ENCODE measurements around the gene CFAP54. TPM values are rescaled to one million over a fixed set of nuclear protein-coding genes. Genes with fewer than 3 reads are reported as not detected.

The CFAP54 gene
- total RNA-seq, 6 donors from 2014 or later = 0.66 to 48.8 (median 7.4) TPM

DNA sequence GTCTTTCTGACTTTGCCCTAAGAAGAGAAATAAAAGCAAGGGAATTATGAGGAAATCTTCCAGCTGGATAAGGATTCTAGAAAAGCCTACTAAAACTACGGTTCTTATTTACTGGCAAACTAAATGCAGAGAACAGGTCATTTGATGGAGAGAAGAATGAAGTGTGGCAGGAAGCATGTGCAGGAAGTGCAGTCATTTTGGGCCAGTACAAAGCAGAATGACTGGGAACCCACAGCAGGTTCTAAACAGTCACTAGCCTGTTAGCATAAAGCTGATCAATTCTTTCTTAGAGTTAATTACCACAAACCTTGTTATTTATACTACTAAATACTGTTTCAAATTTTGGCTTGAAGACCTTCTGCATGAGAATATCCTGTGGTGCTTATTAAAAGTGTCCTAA lies 36.7 kb downstream of the CFAP54 start:
- no peak overlapping the region for H3K4me3 ChIP-seq
- H3K27ac ChIP-seq = no peak overlapping the region
- TF ChIP-seq POLR2A (IDR thresholded peaks at IDR 0.05) (no peak), EP300 (IDR thresholded peaks at IDR 0.05) (no peak), POLR2AphosphoS5 (IDR thresholded peaks at IDR 0.05) (no peak)
- TF ChIP-seq, protein P1, sequence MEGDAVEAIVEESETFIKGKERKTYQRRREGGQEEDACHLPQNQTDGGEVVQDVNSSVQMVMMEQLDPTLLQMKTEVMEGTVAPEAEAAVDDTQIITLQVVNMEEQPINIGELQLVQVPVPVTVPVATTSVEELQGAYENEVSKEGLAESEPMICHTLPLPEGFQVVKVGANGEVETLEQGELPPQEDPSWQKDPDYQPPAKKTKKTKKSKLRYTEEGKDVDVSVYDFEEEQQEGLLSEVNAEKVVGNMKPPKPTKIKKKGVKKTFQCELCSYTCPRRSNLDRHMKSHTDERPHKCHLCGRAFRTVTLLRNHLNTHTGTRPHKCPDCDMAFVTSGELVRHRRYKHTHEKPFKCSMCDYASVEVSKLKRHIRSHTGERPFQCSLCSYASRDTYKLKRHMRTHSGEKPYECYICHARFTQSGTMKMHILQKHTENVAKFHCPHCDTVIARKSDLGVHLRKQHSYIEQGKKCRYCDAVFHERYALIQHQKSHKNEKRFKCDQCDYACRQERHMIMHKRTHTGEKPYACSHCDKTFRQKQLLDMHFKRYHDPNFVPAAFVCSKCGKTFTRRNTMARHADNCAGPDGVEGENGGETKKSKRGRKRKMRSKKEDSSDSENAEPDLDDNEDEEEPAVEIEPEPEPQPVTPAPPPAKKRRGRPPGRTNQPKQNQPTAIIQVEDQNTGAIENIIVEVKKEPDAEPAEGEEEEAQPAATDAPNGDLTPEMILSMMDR (IDR thresholded peaks at IDR 0.05) = no peak
- 28 to 35% methylated on average over 1 of the region's 1 CpG for WGBS, 2 donors
- no peaks in the 10 kb centered on the region for H3K9me3 ChIP-seq
- H3K4me1 ChIP-seq = no peaks in the 10 kb centered on the region
- no peaks in the 10 kb centered on the region for H3K36me3 ChIP-seq
- H3K27me3 ChIP-seq = no peaks in the 10 kb centered on the region
- ATAC-seq (ENCODE audit: low FRiP score in 2 of 2) = no peak
- no peak for DNase-seq

DNA sequence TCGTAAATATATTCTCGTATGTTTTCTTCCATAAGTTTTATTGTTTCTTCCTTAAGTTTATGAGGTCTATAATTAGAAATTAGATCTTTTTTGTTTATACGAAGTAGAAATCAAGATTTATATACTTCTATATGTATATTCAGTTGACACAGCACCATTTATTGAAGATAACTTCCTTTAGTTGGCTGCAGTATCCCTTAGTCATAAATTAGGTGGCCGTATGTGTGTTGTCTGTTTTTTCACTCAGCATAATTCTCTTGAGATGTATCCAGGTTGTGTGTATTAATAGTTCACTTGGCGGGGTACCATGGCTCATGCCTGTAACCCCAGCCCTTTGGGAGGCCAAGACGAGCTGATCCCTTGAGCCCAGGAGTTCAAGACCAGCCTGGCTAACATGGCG lies 40.5 kb downstream of the CFAP54 start:
- no peaks in the 10 kb centered on the region for H3K36me3 ChIP-seq
- no peak for TF ChIP-seq EP300 (IDR thresholded peaks at IDR 0.05)
- TF ChIP-seq POLR2AphosphoS5 (IDR thresholded peaks at IDR 0.05) = no peak
- TF ChIP-seq, protein P1 (IDR thresholded peaks at IDR 0.05) = no peak
- TF ChIP-seq POLR2A (IDR thresholded peaks at IDR 0.05) = no peak
- no peaks in the 10 kb centered on the region for H3K4me1 ChIP-seq
- DNase-seq (no peak), ATAC-seq (ENCODE audit: low FRiP score in 2 of 2) (no peak)
- no peak overlapping the region for H3K27ac ChIP-seq
- WGBS, 2 donors = 87 to 94% methylated on average over 7 of the region's 7 CpGs
- no peaks in the 10 kb centered on the region for H3K27me3 ChIP-seq
- H3K9me3 ChIP-seq = no peaks in the 10 kb centered on the region
- H3K4me3 ChIP-seq = no peak overlapping the region

DNA sequence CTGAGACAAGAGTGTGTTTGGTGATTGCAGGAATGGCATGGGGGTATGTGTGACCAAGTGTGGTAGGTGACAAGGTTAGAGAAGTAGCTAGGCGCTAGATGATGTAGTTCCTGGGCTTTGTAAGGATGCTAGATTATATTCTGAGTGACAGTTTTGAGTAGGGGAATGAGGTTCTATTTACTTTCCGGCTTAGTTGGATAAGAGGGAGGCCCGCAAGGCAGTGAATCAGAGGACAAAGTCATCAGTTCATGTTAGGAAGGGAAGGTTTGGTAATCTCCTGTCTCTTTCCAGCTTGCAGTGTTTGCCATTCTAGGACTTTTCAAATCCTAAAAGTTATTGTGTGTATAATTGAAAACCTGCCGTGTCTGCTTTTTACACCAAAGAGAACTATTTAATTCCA lies 45.0 kb downstream of the CFAP54 start:
- Histone ChIP-seq H3K36me3 (no peaks in the 10 kb centered on the region), H3K9me3 (no peaks in the 10 kb centered on the region), H3K27me3 (no peaks in the 10 kb centered on the region), H3K4me3 (no peak overlapping the region), H3K27ac (no peak overlapping the region), H3K4me1 (no peaks in the 10 kb centered on the region)
- ATAC-seq (ENCODE audit: low FRiP score in 2 of 2) (no peak), DNase-seq (no peak)
- TF ChIP-seq, protein P1 (IDR thresholded peaks at IDR 0.05) = no peak
- TF ChIP-seq EP300 (IDR thresholded peaks at IDR 0.05) (no peak), POLR2A (IDR thresholded peaks at IDR 0.05) (no peak), POLR2AphosphoS5 (IDR thresholded peaks at IDR 0.05) (no peak)
- WGBS, 2 donors = 65 to 86% methylated on average over 4 of the region's 4 CpGs

DNA sequence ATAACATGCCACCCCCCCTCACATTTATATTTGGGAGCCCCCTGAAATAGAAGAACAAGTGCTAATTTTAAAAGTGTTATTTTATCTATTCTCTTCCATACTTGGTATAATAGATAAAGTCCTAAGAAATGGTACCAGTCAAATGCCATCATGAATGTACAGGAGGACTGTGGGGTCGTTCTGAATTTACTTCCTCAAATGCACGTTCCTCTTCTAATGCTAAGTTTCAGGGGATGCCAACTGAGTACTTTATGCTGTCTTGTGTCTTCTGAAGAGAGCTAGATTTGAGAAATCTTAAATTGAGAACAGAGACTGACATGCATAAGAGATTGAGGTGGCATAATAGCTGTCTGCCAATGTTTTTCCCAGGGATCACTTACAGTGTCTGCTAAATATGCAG lies 59.0 kb downstream of the CFAP54 start:
- Histone ChIP-seq H3K36me3 (no peaks in the 10 kb centered on the region), H3K27me3 (no peaks in the 10 kb centered on the region), H3K9me3 (no peaks in the 10 kb centered on the region), H3K4me3 (no peak overlapping the region), H3K27ac (no peak overlapping the region), H3K4me1 (no peaks in the 10 kb centered on the region)
- DNase-seq (no peak), ATAC-seq (ENCODE audit: low FRiP score in 2 of 2) (no peak)
- TF ChIP-seq POLR2AphosphoS5 (IDR thresholded peaks at IDR 0.05) = no peak
- TF ChIP-seq EP300 (IDR thresholded peaks at IDR 0.05) = no peak
- TF ChIP-seq, protein P1 (IDR thresholded peaks at IDR 0.05) = no peak
- no peak for TF ChIP-seq POLR2A (IDR thresholded peaks at IDR 0.05)
- 13 to 52% methylated on average over 2 of the region's 2 CpGs for WGBS, 2 donors

DNA sequence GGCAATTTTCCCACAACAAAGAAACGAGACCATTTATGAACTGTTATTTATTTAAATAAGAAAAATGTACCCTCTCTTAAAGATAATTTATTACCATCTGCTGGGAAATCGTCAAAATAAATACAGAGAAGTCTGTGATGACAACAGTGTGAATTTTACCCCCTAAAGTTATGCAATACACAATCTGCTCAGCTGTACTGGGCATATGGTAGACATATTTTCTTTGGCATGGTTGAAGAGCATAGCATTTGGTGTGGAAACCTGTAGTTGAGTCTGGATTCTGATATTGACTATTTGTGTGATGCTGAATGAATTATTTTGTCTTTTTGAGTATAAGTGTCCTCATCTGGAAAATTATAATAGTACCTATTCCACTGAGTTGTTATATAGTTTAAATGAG lies 60.0 kb downstream of the CFAP54 start:
- 71 to 77% methylated on average over 2 of the region's 2 CpGs for WGBS, 2 donors
- TF ChIP-seq POLR2AphosphoS5 (IDR thresholded peaks at IDR 0.05) = no peak
- TF ChIP-seq, protein P1 (IDR thresholded peaks at IDR 0.05) = no peak
- no peak for TF ChIP-seq EP300 (IDR thresholded peaks at IDR 0.05)
- no peak for TF ChIP-seq POLR2A (IDR thresholded peaks at IDR 0.05)
- Histone ChIP-seq H3K27me3 (no peaks in the 10 kb centered on the region), H3K9me3 (no peaks in the 10 kb centered on the region), H3K36me3 (no peaks in the 10 kb centered on the region), H3K4me1 (no peaks in the 10 kb centered on the region), H3K27ac (no peak overlapping the region), H3K4me3 (no peak overlapping the region)
- ATAC-seq (ENCODE audit: low FRiP score in 2 of 2) = no peak
- no peak for DNase-seq

All from upper lobe of left lung (tissue), 6 donors.